ENCODE data around the gene CYP26C1. TPM values are rescaled to one million over a fixed set of nuclear protein-coding genes. Genes with fewer than 3 reads are reported as not detected.

CYP26C1 gene
- 0.18 and 0.23 TPM in 2 replicates for total RNA-seq (2014; rRNA removed; shearing (Covaris generic))

- DNase-seq (ENCODE audit: low spot score): no peak
These were observed at the start of gene CYP26C1 for GRCh38 chr10:93059975-93060886. Gene CYP26C1 (plus strand): TSS chr10:93060798. CDS start chr10:93061264, 466 bp downstream.

GRCh38 chr10:93015722-93016121, 44.9 kb upstream of the CYP26C1 start:
- no peak for DNase-seq (ENCODE audit: low spot score)

- no peak for DNase-seq (ENCODE audit: low spot score)
These were observed 37.5 kb upstream of the CYP26C1 start for GRCh38 chr10:93023013-93023650.

- no peak for DNase-seq (ENCODE audit: low spot score)
These were observed 34.5 kb upstream of the CYP26C1 start for GRCh38 chr10:93026072-93026471.

- DNase-seq (ENCODE audit: low spot score): no peak
These were observed 33.1 kb upstream of the CYP26C1 start for GRCh38 chr10:93027508-93027907.

GRCh38 chr10:93028883-93029282, 31.7 kb upstream of the CYP26C1 start:
- peak; percentile 29 for DNase-seq (ENCODE audit: low spot score)

- no peak for DNase-seq (ENCODE audit: low spot score)
These were observed 30.2 kb upstream of the CYP26C1 start for GRCh38 chr10:93030409-93030808.

- no peak for DNase-seq (ENCODE audit: low spot score)
These were observed 28.3 kb upstream of the CYP26C1 start for GRCh38 chr10:93032105-93032808.

GRCh38 chr10:93032809-93033137, 27.8 kb upstream of the CYP26C1 start:
- no peak for DNase-seq (ENCODE audit: low spot score)

- no peak for DNase-seq (ENCODE audit: low spot score)
These were observed 26.2 kb upstream of the CYP26C1 start for GRCh38 chr10:93034426-93034825.

- DNase-seq (ENCODE audit: low spot score): no peak
These were observed 21.5 kb upstream of the CYP26C1 start for GRCh38 chr10:93039110-93039509.

- DNase-seq (ENCODE audit: low spot score): peak; percentile 56
These were observed 20.9 kb upstream of the CYP26C1 start for GRCh38 chr10:93039721-93040120.

- DNase-seq (ENCODE audit: low spot score): no peak
These were observed 6.1 kb upstream of the CYP26C1 start for GRCh38 chr10:93054486-93054885.

GRCh38 chr10:93058139-93058538, 2.5 kb upstream of the CYP26C1 start:
- no peak for DNase-seq (ENCODE audit: low spot score)

- DNase-seq (ENCODE audit: low spot score): no peak
These were observed 442 bp downstream of the CYP26C1 start for GRCh38 chr10:93060887-93061593.

GRCh38 chr10:93061594-93062513, 1.3 kb downstream of the CYP26C1 start:
- DNase-seq (ENCODE audit: low spot score): no peak

GRCh38 chr10:93062514-93063143, 2.0 kb downstream of the CYP26C1 start:
- DNase-seq (ENCODE audit: low spot score): no peak

GRCh38 chr10:93063144-93063976, 2.8 kb downstream of the CYP26C1 start:
- DNase-seq (ENCODE audit: low spot score): no peak

- DNase-seq (ENCODE audit: low spot score): no peak
These were observed 3.5 kb downstream of the CYP26C1 start for GRCh38 chr10:93063977-93064660.

Data from HT-29 (cell line).